HepG2 (cell line): ENCODE measurements around the gene GATC. TPM values are rescaled to one million over a fixed set of nuclear protein-coding genes. Genes with fewer than 3 reads are reported as not detected.
A peak's percentile ranks its signal among the peaks of the same experiment; 100 is the strongest.

ENCODE experiments used
- AFF4 ChIP-seq: sonication (generic); formaldehyde crosslinking; IDR thresholded peaks from 2 replicates; pipeline ENCODE4 v1.4.0; 2020; ENCODE audit warnings: missing genetic modification reagents
- CAMTA2 ChIP-seq: sonication (generic); formaldehyde crosslinking; IDR thresholded peaks from 2 replicates; pipeline ENCODE4 v1.4.0; 2020; ENCODE audit warnings: mild to moderate bottlenecking, missing genetic modification reagents, borderline replicate concordance
- DMAP1 ChIP-seq: IDR thresholded peaks from 2 replicates; pipeline ENCODE4 v1.6.1; 2016
- FOSL2 ChIP-seq: sonication (generic); formaldehyde crosslinking; IDR thresholded peaks from 2 replicates; pipeline ENCODE4 v1.4.0; 2020; ENCODE audit warnings: missing genetic modification reagents
- FOXK2 ChIP-seq: fragments of 450-650 bp; IDR thresholded peaks from 2 replicates; pipeline ENCODE4 v1.6.1; 2016
- GABPA ChIP-seq, 2 experiments: IDR thresholded peaks; 2 replicates each; pipeline ENCODE4 v1.6.1; 2011 to 2016; ENCODE audit warnings: low read depth in 2 of 2, low read length in 1 of 2, missing biosample characterization in 1 of 2, missing genetic modification characterization in 1 of 2
- GATA4 ChIP-seq: sonication (generic); IDR thresholded peaks from 2 replicates; pipeline ENCODE4 v1.6.1; 2016; ENCODE audit warnings: antibody characterized with exemption, low read depth, borderline replicate concordance
- HNF1B ChIP-seq: sonication (generic); formaldehyde crosslinking; IDR thresholded peaks from 2 replicates; pipeline ENCODE4 v1.5.1; 2020; ENCODE audit warnings: mild to moderate bottlenecking, moderate library complexity, missing genetic modification reagents
- KDM1A ChIP-seq: IDR thresholded peaks from 2 replicates; pipeline ENCODE4 v1.6.1; 2016; ENCODE audit warnings: missing compliant biosample characterization
- MAFK ChIP-seq, 2 experiments: IDR thresholded peaks in 1 of 2; conservative IDR thresholded peaks in 1 of 2; 2 replicates each; pipeline ENCODE4 v1.6.1; 2011; ENCODE audit warnings: improper control_type of control experiment in 2 of 2, low read length in 2 of 2
- NAIF1 ChIP-seq: sonication (generic); formaldehyde crosslinking; IDR thresholded peaks from 2 replicates; pipeline ENCODE4 v1.5.0; 2020; ENCODE audit warnings: mild to moderate bottlenecking, missing genetic modification reagents, borderline replicate concordance
- NFE2L1 ChIP-seq: sonication (generic); formaldehyde crosslinking; IDR thresholded peaks from 2 replicates; pipeline ENCODE4 v1.4.0; 2020; ENCODE audit warnings: missing genetic modification reagents, mild to moderate bottlenecking, borderline replicate concordance
- PAX8 ChIP-seq: sonication (generic); formaldehyde crosslinking; IDR thresholded peaks from 2 replicates; pipeline ENCODE4 v1.8.0; 2022; ENCODE audit warnings: mild to moderate bottlenecking, missing genetic modification reagents, borderline replicate concordance
- TBP ChIP-seq: sonication (generic); formaldehyde crosslinking; IDR thresholded peaks from 2 replicates; pipeline ENCODE4 v1.5.0; 2020; ENCODE audit warnings: missing genetic modification reagents
- THAP11 ChIP-seq: IDR thresholded peaks from 2 replicates; pipeline ENCODE4 v1.6.1; 2016; ENCODE audit warnings: missing biosample characterization, missing genetic modification reagents
- ZBTB10 ChIP-seq: sonication (generic); formaldehyde crosslinking; IDR thresholded peaks from 2 replicates; pipeline ENCODE4 v1.4.0; 2020; ENCODE audit warnings: missing genetic modification reagents, borderline replicate concordance
- ZFP37 ChIP-seq: sonication (generic); formaldehyde crosslinking; IDR thresholded peaks from 2 replicates; pipeline ENCODE4 v1.4.0; 2020; ENCODE audit warnings: missing genetic modification reagents, borderline replicate concordance
- ZNF121 ChIP-seq: sonication (generic); formaldehyde crosslinking; IDR thresholded peaks from 2 replicates; pipeline ENCODE4 v1.5.0; 2020; ENCODE audit warnings: mild to moderate bottlenecking, missing genetic modification reagents
- ZNF138 ChIP-seq: sonication (generic); formaldehyde crosslinking; IDR thresholded peaks from 2 replicates; pipeline ENCODE4 v1.5.0; 2020; ENCODE audit warnings: mild to moderate bottlenecking, low read depth, missing genetic modification reagents
- ZNF225 ChIP-seq: sonication (generic); formaldehyde crosslinking; IDR thresholded peaks from 2 replicates; pipeline ENCODE4 v1.4.0; 2020; ENCODE audit warnings: mild to moderate bottlenecking, missing genetic modification reagents
- ZNF256 ChIP-seq: sonication (generic); formaldehyde crosslinking; conservative IDR thresholded peaks from 2 replicates; pipeline ENCODE4 v1.4.0; 2020; ENCODE audit warnings: missing genetic modification reagents
- ZNF75D ChIP-seq: sonication (generic); formaldehyde crosslinking; IDR thresholded peaks from 2 replicates; pipeline ENCODE4 v1.8.1; 2023; ENCODE audit warnings: missing genetic modification reagents, mild to moderate bottlenecking, borderline replicate concordance
- polyA plus RNA-seq, 8 experiments: library from polyadenylated mRNA; depleted of rRNA in 3 of 8; stranded (reverse) in 7 of 8; unstranded in 1 of 8; fragments of >200 nt; fragmentation: Illumina TruSeq in 4 of 8; extraction: Trizol in 4 of 8; gene quantifications; 2 replicates each; pipeline versions ENCODE4 v1.2.1 to v1.2.3, GENCODE V29; 2011 to 2016; ENCODE audit warnings: low read depth in 4 of 8, missing spikeins in 1 of 8, mixed read lengths in 1 of 8; ENCODE audit not compliant: insufficient read depth in 1 of 8
- total RNA-seq, 5 experiments: library from RNA; depleted of rRNA; stranded (reverse); fragments of >200 nt; fragmentation: Illumina TruSeq; extraction: Trizol; gene quantifications; 2 replicates each; pipeline ENCODE4 v1.2.3, GENCODE V29; 2016; ENCODE audit warnings: low read depth in 1 of 5

GATC gene
- total and polyA plus RNA-seq, 2 of the 13 experiments (the other 11 are each of a cell fraction or from before 2014, with no cell fraction given): 17.7 to 29.7 TPM

GRCh38 chr12:120437735-120438494, 8.3 kb upstream of the GATC start, which contains the start of gene COX6A1 (continued):
- TF ChIP-seq ZBTB10 (CRISPR knock-in tag): no peak
- peak; percentile 78; the same call in 1 of the 2 replicates for TF ChIP-seq DMAP1
- no peak for TF ChIP-seq ZNF138 (CRISPR knock-in tag)
- peak; percentile 84 for TF ChIP-seq GABPA (IDR thresholded peaks at IDR 0.05; ENCODE audit: low read depth, low read length)
- peak; percentile 98 for TF ChIP-seq GABPA (CRISPR knock-in tag; IDR thresholded peaks at IDR 0.05; ENCODE audit: low read depth)
- TF ChIP-seq ZNF121 (CRISPR knock-in tag): no peak
- TF ChIP-seq TBP (CRISPR knock-in tag): no peak
- no peak; the same call in 1 of the 2 replicates for TF ChIP-seq ZFP37 (CRISPR knock-in tag)
- 0 out of 2 replicates have a peak, but pooled peaks have one; percentile 47 for TF ChIP-seq ZNF225 (CRISPR knock-in tag)
- TF ChIP-seq GATA4: 0 out of 2 replicates have a peak, but pooled peaks have one; percentile 37
- no peak for TF ChIP-seq FOXK2
- peak; percentile 30 for TF ChIP-seq FOSL2 (CRISPR knock-in tag)
- no peak for TF ChIP-seq CAMTA2 (CRISPR knock-in tag)
- TF ChIP-seq ZNF256 (CRISPR knock-in tag): no peak
- no peak for TF ChIP-seq MAFK (conservative IDR thresholded peaks at IDR 0.05 in 1 of 2, IDR thresholded peaks at IDR 0.05 in 1 of 2; ENCODE audit: low read length in 2 of 2)
- peak; percentile 3; the same call in 1 of the 2 replicates for TF ChIP-seq HNF1B (CRISPR knock-in tag)
- no peak for TF ChIP-seq ZNF75D
- 0 out of 2 replicates have a peak, but pooled peaks have one; percentile 22 for TF ChIP-seq NAIF1 (CRISPR knock-in tag)
- TF ChIP-seq AFF4: peak; percentile 67; the same call in 1 of the 2 replicates
- no peak for TF ChIP-seq PAX8
- TF ChIP-seq THAP11 (CRISPR knock-in tag): peak; percentile 91
- no peak for TF ChIP-seq KDM1A (CRISPR knock-in tag)
- TF ChIP-seq NFE2L1: no peak
